GM10847 (cell line): Measurements from ENCODE around the gene USP32.

Experiments
- POLR2A ChIP-seq: IDR thresholded peaks from 2 replicates; pipeline ENCODE4 v1.6.1; 2011; ENCODE audit not compliant: insufficient read length; ENCODE audit errors: extremely low read depth

The USP32 gene

GRCh38 chr17:60392042-60392844, at the start of gene USP32:
Gene USP32 (minus strand): TSS chr17:60392133. CDS start chr17:60391939, 194 bp downstream.
- TF ChIP-seq POLR2A: peak; percentile 78

- no peak for TF ChIP-seq POLR2A
Measured at GRCh38 chr17:60439501-60439900, 47.6 kb upstream of the USP32 start.

- no peak for TF ChIP-seq POLR2A
Measured at GRCh38 chr17:60436676-60437075, 44.7 kb upstream of the USP32 start.

- TF ChIP-seq POLR2A: no peak
Measured at GRCh38 chr17:60435244-60436167, 43.6 kb upstream of the USP32 start.

GRCh38 chr17:60426596-60426995, 34.7 kb upstream of the USP32 start:
- no peak for TF ChIP-seq POLR2A

- TF ChIP-seq POLR2A: no peak
Measured at GRCh38 chr17:60425626-60426025, 33.7 kb upstream of the USP32 start.

- no peak for TF ChIP-seq POLR2A
Measured at GRCh38 chr17:60423865-60424264, 31.9 kb upstream of the USP32 start.

GRCh38 chr17:60422162-60422665, 30.3 kb upstream of the USP32 start, which contains the start of gene CHCT1:
Gene CHCT1 (plus strand): TSS chr17:60422489. CDS start chr17:60422593, 104 bp downstream.
- no peak for TF ChIP-seq POLR2A

GRCh38 chr17:60421273-60422161, 29.6 kb upstream of the USP32 start:
- TF ChIP-seq POLR2A: no peak

GRCh38 chr17:60416368-60416925, 24.5 kb upstream of the USP32 start:
- TF ChIP-seq POLR2A: no peak

GRCh38 chr17:60415146-60415545, 23.2 kb upstream of the USP32 start:
- no peak for TF ChIP-seq POLR2A

- no peak for TF ChIP-seq POLR2A
Measured at GRCh38 chr17:60412701-60413100, 20.8 kb upstream of the USP32 start.

- TF ChIP-seq POLR2A: no peak
Measured at GRCh38 chr17:60410001-60410400, 18.1 kb upstream of the USP32 start.

- TF ChIP-seq POLR2A: no peak
Measured at GRCh38 chr17:60406887-60407286, 15.0 kb upstream of the USP32 start.
